ENCODE results near the gene RHOF. TPM values are rescaled to one million over a fixed set of nuclear protein-coding genes. Genes with fewer than 3 reads are reported as not detected.

RHOF gene
- total and polyA plus RNA-seq, 2 donors (not counting 1 experiment from before 2014, with no cell fraction given) = 90.3 to 129 TPM

DNA sequence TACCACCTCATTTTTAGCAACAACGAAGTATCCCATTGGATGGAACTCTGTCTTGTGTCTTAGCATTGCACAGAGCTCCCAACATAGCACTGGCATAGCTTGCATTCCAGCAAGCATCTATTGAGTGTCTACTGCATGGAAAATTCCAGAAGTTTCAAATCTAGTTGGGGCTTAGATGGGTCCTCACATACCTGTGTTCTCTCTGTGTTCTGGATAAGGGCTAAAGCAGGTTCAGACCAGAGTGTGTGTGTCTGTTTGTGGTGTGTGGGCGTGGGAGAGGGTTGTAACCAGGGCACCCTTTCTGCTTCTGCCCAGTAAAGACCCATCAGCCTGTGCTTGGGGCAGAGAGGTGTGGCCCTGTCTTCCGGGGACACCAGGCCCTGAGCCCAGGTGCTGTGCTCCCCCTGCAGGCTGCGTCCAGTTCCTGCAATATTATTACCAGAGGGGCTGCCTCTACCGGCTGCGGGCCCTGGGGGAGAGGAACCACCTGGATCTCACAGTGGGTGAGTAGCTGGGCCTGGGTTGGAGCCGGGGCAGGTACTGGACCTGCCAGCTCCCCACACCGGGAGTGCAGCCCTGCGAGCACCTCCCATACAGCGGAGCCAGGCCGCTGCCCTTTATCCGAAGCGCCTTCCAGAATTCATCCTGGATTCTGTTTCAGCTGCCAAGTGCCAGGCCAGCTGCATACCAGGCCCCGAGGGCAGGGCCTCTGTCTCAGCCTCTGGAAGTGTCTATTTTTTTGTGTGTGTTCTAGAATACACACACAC lies 20.3 kb downstream of the RHOF start:
- Mint-ChIP-seq H3K4me3 (no peak overlapping the region), H3K4me1 (peaks cover 16% of the 10 kb centered on the region), H3K9me3 (ENCODE audit: insufficient read depth) (no peaks in the 10 kb centered on the region), H3K27ac (peak overlapping the region; percentile 82), H3K27me3 (no peaks in the 10 kb centered on the region)
- peaks cover 32% of the 10 kb centered on the region for H3K79me2 ChIP-seq (ENCODE audit: control insufficient read depth, insufficient read depth, low read length)
- H3K4me1 ChIP-seq (ENCODE audit: control insufficient read depth in 2 of 2, insufficient read depth in 2 of 2, low read length in 2 of 2) = peaks cover 15 to 25% of the 10 kb centered on the region in 2 donors
- peaks cover 0 to 6% of the 10 kb centered on the region in 2 experiments for H3K36me3 ChIP-seq (replicated peaks in 1 of 2; ENCODE audit: control extremely low read depth in 1 of 2, control insufficient read depth in 1 of 2, extremely low read depth in 1 of 2, insufficient read depth in 2 of 2, low read length in 1 of 2)
- H4K20me1 ChIP-seq (ENCODE audit: control insufficient read depth, insufficient read depth, low read length, poor library complexity, severe bottlenecking) = no peaks in the 10 kb centered on the region
- ChIA-PET CTCF (interaction anchor here (0.6 to 33.5 kb wide), 17 partner anchors 9 to 277 kb away, joined by 3 to 1947 read pairs (median 5); partner anchors contain the start of genes RHOF, SETD1B and TMEM120B), POLR2A (interaction anchor here (0.9 to 1.3 kb wide), 2 partner anchors 20 to 60 kb away, joined by 4 to 5 read pairs; partner anchors contain the start of gene RHOF)
- H3K9me3 ChIP-seq (ENCODE audit: control extremely low read depth in 1 of 3, control insufficient read depth in 2 of 3, insufficient read depth in 1 of 3, low read length in 2 of 3) = no peaks in the 10 kb centered on the region
- DNase-seq (peak; percentile 87), ATAC-seq (ENCODE audit: low read depth) (peak; percentile 96)
- TF ChIP-seq, protein P1, sequence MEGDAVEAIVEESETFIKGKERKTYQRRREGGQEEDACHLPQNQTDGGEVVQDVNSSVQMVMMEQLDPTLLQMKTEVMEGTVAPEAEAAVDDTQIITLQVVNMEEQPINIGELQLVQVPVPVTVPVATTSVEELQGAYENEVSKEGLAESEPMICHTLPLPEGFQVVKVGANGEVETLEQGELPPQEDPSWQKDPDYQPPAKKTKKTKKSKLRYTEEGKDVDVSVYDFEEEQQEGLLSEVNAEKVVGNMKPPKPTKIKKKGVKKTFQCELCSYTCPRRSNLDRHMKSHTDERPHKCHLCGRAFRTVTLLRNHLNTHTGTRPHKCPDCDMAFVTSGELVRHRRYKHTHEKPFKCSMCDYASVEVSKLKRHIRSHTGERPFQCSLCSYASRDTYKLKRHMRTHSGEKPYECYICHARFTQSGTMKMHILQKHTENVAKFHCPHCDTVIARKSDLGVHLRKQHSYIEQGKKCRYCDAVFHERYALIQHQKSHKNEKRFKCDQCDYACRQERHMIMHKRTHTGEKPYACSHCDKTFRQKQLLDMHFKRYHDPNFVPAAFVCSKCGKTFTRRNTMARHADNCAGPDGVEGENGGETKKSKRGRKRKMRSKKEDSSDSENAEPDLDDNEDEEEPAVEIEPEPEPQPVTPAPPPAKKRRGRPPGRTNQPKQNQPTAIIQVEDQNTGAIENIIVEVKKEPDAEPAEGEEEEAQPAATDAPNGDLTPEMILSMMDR (IDR thresholded peaks at IDR 0.05) = peak; percentile 87
- TF ChIP-seq EZH2 (IDR thresholded peaks at IDR 0.05; ENCODE audit: borderline replicate concordance, insufficient read depth, low read depth, low read length, poor library complexity, severe bottlenecking) = no peak
- H2AFZ ChIP-seq (ENCODE audit: insufficient read depth, low read depth, low read length, poor library complexity, severe bottlenecking) = no peak overlapping the region
- intact Hi-C loops (cut with micrococcal nuclease) = loop anchor here (1.0 to 5.0 kb wide), 2 partner anchors 61 to 76 kb away; partner anchors contain the start of gene TMEM120B
- H3K9ac ChIP-seq (ENCODE audit: low read length) = no peak overlapping the region
- peak overlapping the region; percentile 9 for H3K4me2 ChIP-seq (replicated peaks; ENCODE audit: low read depth, low read length, poor library complexity, severe bottlenecking)
- WGBS (ENCODE audit: insufficient coverage) = 55% methylated on average over 11 of the region's 14 CpGs
- no peaks in the 10 kb centered on the region for H3K27me3 ChIP-seq (replicated peaks in 1 of 4; ENCODE audit: control extremely low read depth in 1 of 4, control insufficient read depth in 3 of 4, insufficient read depth in 4 of 4, low read length in 3 of 4)
- H3K27ac ChIP-seq (ENCODE audit: low read length in 2 of 2) = no peak overlapping the region
- H3K4me3 ChIP-seq (ENCODE audit: control extremely low read depth in 1 of 5, extremely low read depth in 1 of 5, insufficient read depth in 1 of 5, low read depth in 2 of 5, low read length in 4 of 5) = no peak overlapping the region
